Glomerular endothelial cell (primary cell): ENCODE data around the gene NXPH4. TPM values are rescaled to one million over a fixed set of nuclear protein-coding genes. Genes with fewer than 3 reads are reported as not detected.

ENCODE experiments used
- DNase-seq: peaks from one replicate; pipeline ENCODE4 v3.0.0-alpha.2; 2011; ENCODE audit warnings: low read depth, low spot score; ENCODE audit errors: extremely low read depth
- total RNA-seq: library from RNA; depleted of rRNA; stranded (reverse); fragments of >200 nt; gene quantifications from 2 replicates; pipeline ENCODE4 v1.2.3, GENCODE V29; 2015

The NXPH4 gene
- total RNA-seq, 1 donor from 2014 or later = 2.5 TPM

- DNase-seq = no peak
Measured at GRCh38 chr12:57240926-57241401, 24.4 kb downstream of the NXPH4 start.

- no peak for DNase-seq
Measured at GRCh38 chr12:57241402-57242310, 25.1 kb downstream of the NXPH4 start.

- DNase-seq = no peak
Measured at GRCh38 chr12:57242329-57242690, 25.7 kb downstream of the NXPH4 start.

GRCh38 chr12:57242691-57243454 is 26.3 kb downstream of the NXPH4 start:
- no peak for DNase-seq

GRCh38 chr12:57243521-57244311 is 27.1 kb downstream of the NXPH4 start:
- no peak for DNase-seq

- no peak for DNase-seq
Measured at GRCh38 chr12:57244312-57244696, 27.7 kb downstream of the NXPH4 start.

GRCh38 chr12:57247041-57247440 is 30.4 kb downstream of the NXPH4 start:
- DNase-seq = no peak

- no peak for DNase-seq
Measured at GRCh38 chr12:57248934-57249742, 32.5 kb downstream of the NXPH4 start.

- DNase-seq = no peak
Measured at GRCh38 chr12:57250541-57250940, 33.9 kb downstream of the NXPH4 start.

- DNase-seq = no peak
Measured at GRCh38 chr12:57250956-57251355, 34.4 kb downstream of the NXPH4 start, which contains the start of gene STAC3. TSS of gene STAC3 (minus strand) at chr12:57251187. CDS start at chr12:57249636, 1,551 bp downstream.

- DNase-seq = no peak
Measured at GRCh38 chr12:57254506-57255280, 38.1 kb downstream of the NXPH4 start.

- DNase-seq = no peak
Measured at GRCh38 chr12:57255916-57256315, 39.3 kb downstream of the NXPH4 start.

GRCh38 chr12:57258977-57259970 is 42.7 kb downstream of the NXPH4 start:
- no peak for DNase-seq

- DNase-seq = no peak
Measured at GRCh38 chr12:57260366-57260765, 43.8 kb downstream of the NXPH4 start.

GRCh38 chr12:57261428-57261865 is 44.9 kb downstream of the NXPH4 start:
- DNase-seq = no peak

GRCh38 chr12:57262126-57262822 is 45.7 kb downstream of the NXPH4 start:
- DNase-seq = no peak

GRCh38 chr12:57263096-57263495 is 46.5 kb downstream of the NXPH4 start:
- DNase-seq = no peak
